Measurements from ENCODE around the gene HELZ.

Gene HELZ

DNA sequence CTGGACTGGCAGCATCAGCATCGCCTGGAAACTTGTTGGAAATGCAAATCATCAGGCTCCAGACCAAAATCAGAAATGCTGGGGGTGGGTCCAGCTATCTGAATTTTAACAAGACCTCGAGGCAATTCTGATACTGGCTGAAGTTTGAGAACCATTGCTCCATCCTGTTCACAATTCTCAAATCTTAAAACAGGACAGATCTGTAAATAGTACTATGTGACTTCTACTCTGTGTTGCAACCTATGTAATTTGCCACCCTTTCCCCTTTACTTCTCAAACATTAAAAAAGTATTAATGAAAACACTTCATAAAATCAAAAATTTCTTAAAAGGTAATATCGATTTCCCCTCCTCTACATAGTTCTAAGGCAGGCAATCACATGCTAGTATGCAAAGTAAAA lies 172.1 kb downstream of the HELZ start:
- no peak for DNase-seq

DNA sequence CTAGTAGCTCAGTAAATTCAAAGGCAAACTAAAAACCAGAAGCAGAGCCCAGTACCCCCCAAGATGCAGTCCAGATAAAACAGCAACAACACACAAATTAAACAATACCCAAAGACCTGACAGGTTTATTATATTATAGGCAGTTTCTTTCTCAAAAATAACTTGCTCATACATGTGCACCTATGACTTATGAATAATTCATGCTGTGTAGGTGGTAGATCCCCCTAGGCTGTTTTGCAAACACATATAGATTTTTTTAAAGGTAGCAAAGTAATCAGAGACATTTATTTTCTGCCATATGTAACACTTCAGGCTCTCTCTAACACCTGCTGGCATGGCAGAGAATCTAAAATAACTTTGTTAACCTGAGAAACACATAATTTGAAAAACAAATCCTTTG lies 173.4 kb downstream of the HELZ start:
- DNase-seq = no peak

DNA sequence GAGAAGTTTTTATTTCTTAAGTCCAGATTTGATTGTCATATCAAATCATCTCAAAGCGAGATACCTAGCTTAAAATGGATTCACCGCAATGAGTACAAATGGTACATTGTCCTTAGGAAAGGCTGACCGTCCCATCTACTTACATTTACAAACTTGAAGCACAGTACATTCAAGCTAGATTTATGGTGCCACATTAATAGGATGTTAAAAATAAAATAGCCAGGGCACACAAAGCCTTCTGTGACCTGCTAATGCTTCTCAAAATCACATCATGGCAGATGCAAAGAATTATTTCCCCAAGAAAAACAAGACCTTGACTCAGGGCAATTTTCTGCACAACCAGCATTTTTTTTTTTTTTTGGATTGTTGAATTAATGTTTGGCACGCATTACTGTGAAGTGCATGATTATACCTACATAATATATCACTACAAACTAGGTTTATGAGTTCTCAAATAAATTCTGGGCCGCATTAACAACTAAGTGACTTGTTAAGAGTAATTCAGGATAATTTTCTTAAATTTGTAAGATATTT lies 175.3 kb downstream of the HELZ start:
- DNase-seq = no peak

DNA sequence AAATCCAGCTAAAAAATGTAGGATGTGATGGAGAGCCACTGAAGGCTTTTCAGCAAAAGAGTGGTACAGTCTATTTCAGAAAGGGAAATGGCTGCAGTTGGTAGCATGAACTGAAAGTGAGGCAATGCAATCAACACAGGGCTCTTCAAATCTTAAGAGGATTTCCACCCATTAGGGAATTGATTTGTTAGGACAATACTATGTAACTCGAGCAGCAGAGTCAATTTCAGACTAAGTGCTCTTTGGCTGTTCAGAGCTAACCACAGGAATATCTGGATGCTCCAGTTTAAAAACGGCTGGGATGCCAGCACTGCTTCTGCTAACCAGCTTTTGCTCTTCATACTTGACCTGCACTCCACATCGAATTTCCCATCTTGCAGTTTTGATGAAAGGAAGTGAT lies 176.0 kb downstream of the HELZ start:
- no peak for DNase-seq

DNA sequence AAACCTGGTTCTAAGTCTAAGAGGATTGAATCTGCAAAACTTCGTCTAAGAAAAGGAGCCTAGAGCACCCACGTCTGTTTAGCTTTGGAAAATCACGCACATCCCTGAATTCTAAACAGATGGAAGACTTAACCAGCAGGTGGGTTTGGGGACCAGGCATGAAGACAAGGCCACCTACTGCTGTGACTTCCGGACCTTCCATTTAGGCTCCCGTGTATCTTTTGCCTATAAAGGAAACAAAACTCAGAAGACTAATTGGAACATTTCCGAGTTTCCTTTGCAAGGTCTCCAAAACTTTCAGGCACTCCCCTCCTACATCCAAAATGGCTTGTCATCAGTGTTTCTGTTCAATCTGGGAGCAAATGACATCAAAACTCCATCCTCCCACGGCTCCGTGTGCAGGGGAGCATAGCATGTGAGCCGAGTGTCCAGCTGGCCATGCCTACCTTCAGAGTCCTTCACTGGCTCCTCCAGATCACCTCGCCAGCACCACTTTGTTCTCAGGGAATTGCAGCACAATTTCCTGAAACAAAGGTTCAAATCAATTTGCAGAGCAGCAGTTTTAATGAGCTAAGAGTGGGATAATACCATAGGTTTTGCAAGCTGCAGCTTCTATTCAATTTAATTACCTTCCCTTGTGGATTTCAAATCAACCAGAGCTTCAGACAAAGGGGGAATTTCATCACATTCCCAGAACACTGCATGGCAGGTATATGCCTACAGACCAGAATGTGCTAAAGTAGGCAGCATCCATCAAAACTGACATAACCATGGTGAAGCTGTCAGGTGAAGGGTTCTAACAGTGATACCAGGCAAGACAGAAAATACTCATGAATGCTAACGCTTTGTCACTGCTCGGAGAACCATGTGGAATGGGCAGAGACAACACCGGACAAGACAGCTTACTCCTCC lies 177.2 kb downstream of the HELZ start:
- DNase-seq = no peak

DNA sequence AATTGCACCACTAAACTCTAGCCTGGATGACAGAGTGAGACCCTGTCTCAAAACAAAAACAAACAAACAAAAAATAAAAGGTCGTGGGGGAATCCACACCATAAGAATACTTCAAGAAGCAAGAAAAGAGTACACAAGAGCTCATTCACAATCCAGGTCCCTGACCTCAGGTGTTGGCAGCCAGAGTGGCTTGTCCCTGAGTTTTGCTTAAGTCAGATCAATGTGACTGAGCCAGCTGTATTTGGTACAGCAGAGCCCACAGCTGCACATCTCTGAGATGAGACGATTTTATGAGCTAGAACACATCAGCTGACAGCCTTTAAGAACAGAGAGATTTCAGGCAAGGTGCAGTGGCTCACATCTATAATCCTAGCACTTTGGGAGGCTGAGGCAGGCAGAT lies 178.3 kb downstream of the HELZ start:
- no peak for DNase-seq

DNA sequence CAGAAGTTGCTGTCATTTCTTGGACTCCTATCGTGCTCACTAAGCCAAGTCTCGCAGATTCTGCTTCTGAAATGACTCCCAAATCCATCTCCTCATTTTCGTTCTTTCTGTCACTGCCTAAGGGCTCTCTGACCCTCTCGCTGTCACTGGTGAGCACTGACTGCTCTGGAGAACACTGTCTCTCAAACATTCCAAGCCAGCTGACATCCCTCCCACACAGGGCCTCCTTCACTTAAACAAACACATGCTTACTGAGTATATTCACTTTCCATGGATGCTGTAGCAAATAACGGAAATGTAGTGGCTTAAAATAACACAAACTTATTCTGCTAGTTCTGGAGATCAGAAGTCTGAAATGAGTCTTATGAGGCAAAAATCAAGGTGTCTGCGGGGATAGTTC lies 181.9 kb downstream of the HELZ start:
- no peak for DNase-seq

DNA sequence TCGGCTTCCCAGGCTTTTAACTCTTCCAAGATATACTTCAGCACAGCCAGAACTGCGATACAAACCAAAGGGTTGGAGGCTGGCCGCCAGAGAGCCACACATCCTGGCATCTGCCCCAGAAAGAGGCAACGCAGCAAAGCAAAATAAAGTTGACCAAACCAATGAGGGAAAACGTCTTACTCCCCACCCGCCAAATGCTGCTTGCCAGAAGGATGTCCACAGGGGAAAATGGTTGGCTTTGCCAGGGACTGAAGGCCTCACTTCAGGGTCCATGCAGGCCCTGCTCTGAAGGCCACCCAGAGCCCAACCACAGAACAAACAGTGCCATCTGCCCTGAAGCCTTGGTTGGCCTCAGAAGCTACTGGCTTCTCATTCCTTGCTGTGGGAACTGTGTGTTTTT lies 185.6 kb downstream of the HELZ start:
- no peak for DNase-seq

DNA sequence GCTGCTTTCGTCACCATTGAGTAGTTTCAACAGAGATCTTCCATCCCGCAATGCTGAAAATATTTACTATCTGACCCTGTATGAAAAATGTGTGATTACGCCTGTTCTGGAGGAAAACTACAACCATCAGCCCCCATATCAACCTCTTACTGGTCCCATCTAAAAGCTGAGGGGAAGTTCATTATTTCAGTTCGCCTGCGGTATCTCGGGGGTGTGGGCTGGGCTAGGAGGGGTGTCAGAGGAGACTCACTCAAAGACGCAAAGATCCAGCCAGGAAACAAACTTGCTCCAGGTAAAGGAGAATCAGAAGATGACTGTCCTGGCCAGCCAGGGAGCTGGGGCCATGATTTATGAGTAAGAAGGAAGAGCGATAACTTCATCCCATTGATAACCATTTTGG lies 187.0 kb downstream of the HELZ start:
- DNase-seq = no peak

DNA sequence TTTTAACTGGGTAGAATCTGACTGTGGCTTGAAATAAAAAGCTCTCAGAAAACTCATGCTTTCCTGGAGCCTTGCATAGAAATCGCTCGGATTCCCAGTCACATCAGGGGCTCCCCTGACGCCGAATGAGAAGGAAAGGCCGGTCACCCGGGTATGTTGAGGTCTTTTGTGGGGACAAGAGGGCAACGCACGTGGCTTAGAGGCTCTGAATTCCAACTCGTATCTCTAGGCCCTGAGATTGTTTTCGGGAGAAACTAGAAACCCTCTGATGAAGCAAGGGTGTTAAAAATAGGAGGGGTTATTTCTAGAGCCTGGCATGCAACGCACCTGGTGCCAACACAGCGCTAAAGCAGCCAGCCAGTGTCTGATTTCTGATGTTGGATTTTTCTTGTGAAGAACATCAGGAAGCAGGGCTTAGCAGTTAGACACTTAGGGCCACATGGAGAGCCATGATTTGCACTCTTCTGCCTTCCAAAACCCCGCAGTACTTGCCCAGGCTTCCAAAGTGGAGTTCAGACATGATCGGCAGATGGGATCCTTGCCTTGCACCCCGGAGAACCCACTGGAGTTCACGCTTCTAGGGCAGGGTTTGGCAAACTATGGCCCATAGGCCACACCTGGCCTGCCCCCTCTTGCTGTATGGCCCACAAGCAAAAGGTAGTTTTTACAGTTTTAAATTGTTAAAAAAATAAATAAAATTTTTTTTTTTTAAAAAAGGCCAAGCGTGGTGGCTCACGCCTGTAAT lies 188.1 kb downstream of the HELZ start:
- DNase-seq = no peak

DNA sequence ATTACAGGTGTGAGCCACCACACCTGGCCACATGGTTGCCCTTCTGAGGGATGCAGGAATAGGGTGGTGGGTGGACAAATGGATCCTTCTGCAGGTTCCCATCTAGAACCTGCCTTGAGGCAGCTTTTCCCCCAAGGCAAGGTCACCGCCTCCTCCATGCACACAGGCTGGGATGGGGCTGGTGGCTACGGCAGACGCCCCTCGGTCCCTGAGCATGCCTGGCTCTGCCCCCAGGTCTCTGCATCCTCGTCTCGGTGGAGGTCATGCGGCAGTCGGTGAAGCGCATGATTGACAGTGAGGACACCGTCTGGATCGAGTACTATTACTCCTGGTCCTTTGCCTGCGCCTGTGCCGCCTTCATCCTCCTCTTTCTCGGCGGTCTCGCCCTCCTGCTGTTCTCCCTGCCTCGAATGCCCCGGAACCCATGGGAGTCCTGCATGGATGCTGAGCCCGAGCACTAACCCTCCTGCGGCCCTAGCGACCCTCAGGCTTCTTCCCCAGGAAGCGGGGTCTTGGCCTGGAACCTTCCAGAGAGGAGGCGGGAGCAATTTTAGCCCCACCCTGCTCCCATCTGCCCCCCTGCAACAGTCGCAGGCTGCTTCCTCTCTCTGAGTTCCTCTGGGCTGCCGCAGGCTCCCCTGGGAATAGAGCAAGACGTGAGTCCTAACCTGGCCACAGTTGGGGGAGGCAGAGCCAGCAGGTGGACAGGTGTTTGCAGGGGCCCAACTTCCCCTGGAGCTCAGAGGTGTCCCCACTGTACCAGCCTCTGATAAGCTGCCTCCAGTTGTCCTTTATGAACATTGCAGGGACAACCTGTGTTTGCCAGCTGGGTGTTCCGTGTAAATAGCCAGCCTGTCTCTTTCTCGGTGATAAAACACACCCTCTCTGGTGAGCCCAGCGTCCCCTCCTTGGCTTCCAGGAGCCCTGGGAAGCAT lies 188.9 kb downstream of the HELZ start:
- no peak for DNase-seq

DNA sequence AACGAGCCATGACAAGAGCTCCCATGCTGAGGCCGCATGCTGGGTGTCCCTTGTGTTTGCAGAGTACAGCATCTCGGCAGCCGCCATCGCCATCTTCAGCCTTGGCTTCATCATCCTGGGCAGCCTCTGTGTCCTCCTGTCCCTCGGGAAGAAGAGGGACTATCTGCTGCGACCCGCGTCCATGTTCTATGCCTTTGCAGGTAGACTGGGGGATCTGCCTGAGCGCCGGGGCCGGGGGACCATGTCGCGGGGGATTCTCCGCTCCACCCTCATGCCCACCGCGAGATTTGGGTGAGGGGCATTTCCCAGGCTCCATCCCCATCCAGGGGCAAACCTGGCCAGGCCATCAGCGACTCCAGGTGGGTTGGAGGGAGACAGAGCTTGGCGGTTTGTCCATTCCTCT lies 190.0 kb downstream of the HELZ start:
- DNase-seq = no peak

DNA sequence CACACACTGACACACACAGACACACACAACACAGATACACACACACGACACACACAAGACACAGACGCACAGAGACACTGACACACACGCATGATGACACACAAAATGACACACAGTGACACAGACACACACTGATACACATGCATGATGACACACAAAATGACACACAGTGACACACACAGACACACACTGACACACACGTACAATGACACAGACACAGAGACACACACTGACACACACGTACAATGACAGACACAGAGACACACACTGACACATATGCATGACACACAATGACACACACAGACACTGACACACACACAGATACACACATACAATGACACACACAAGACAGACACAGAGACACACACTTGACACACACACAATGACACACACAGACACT lies 190.4 kb downstream of the HELZ start:
- no peak for DNase-seq

DNA sequence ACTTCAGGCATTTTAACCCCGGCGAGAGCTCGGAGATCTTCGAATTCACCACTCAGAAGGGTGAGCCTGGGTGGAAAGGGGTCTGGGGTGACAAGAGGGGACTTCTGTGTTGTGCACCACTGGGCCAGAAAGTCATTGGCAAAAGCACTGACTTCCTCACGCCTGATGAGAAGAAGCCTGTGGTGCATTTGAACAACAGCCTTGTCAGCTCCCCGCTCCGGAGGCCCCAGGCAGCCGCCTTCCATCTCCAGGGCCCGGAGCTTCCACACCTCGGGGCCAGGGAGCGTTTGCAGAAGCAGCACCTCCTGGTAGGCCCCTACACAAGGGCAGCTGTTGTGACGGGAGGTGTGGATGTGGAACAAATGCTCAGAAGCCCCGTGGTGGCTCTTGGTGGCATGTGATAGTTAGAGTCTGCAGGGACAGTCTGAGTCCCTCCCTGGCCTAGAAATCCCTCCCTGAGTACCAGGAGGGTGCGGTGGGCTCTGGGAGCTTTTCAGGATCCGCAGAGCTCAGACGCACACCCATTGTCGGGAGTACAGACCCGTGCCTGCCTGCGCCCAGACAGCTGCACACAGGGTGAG lies 190.9 kb downstream of the HELZ start:
- DNase-seq = no peak

DNA sequence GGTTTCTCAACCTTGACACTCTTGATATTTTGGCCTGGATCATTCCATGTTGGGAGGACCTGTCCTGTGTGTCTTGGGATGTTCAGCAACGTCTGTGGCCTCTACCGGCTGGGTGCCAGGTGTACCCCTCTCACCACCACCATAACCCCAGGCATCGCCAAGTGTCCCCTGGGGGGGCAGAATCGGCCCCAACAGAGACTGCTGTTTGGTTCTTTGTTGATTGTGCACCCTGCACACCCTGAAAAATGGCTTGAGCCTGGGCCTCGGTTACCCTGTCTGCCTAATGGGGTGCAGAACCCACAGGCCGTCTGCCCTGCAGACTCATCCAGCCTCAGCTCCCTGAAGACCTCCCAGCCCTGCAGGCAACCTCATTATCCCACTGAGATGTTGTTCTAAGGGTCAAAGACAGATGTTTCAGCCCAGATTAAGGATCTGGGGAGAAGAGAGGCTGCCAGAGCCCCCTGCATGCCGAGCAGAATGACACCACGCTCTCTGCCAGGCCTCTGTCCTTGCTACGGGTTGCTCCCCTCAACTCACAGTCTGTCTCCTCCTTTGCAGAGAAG lies 191.5 kb downstream of the HELZ start:
- no peak for DNase-seq

DNA sequence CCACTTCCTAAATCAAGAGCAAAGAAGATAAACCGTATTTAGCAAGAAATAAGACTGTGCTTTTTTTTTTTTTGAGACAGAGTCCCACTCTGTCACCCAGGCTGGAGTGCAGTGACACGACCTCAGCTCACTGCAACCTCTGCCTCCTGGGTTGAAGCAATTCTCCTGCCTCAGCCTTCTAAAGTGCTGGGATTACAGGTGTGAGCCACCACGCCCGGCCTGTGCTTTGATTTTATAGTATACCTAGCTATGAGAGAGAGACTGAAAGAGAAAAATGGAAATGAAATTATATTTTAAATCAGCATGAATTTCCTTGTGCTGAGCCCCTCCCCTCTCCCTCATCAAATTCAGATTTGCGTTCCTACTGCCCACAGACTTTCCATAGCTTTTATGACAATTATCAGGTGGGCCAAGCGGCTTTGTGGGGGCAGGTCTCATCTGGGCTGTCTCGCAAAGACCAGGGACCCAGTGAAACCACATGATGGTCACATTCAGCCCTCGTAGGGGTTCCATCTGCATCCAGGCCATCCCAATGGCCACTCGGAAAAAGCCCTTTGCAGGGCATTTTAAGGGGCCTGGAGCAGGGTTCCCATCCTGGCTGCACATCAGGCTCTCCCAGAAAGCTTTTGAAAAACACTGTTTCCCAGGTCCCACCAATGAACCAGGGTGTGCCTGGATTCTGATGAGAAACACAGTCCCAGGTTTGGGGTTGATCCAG lies 192.1 kb downstream of the HELZ start:
- DNase-seq = no peak

DNA sequence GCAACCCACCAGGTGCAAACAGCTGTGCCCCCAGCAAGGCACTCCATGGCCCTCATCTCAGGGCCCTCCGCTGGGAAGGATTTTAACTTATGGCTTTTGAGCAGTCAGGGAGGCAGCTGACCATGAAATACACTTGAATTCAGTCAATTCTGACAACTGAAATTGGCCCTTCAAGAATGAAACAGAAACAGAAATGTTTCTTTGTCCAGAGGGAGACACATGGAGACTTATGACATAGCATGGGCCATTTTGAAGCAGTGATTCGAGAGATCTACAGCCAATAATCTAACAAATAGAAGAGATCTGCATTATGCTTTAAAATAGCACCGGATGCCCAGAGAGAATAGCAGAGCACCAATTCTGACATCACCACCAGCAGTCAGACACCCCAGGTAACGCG lies 193.2 kb downstream of the HELZ start:
- no peak for DNase-seq

DNA sequence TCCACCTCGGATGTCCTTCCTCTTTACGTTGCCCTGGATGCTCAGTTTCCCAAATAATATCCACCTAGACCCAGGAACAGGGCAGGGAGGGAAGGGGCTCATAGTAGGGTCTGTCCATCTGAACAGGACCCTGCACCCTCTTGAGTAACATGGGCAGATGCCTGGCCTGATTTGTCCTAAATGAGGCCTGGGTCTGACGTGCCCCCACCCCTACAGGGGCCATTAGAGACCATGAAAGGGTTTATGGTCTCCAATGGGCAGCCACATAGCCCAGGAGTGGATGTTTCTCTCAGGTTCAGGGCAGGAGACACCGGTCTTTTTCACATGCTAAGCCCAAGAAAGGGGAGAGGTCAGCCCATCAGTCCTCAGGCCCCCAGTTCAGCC lies 193.8 kb downstream of the HELZ start:
- DNase-seq = no peak

DNA sequence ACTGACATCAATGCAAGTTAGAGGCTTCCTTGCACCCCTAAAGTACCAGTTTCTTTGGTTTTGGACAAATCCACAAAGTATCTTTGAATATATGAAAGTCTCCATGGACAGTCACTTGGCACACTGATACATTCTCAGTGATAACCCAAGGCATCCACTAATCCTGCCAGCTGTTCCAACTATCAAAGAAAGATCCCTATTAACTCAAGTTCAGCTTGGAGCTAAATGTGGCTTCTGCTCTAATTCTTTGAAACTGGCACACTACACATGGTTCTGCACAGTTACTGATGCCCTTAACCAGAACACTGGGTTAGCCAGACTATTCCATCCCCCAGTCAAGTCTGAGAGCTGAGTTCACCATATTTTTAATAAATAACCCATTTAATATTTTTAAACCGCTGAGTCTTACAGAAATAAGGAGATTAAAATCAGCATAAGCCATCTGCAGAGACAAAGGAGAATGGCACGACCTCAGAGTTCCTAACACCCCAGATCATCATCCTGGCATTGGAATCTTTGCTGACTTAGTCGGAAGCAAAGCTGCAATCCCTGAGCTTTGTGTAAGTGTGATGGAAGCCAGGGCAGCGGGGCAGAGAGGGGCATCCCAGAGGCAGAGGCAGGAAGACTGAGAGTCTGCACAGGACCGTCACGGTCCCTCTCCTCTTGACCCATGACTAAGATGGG lies 194.4 kb downstream of the HELZ start:
- no peak for DNase-seq

DNA sequence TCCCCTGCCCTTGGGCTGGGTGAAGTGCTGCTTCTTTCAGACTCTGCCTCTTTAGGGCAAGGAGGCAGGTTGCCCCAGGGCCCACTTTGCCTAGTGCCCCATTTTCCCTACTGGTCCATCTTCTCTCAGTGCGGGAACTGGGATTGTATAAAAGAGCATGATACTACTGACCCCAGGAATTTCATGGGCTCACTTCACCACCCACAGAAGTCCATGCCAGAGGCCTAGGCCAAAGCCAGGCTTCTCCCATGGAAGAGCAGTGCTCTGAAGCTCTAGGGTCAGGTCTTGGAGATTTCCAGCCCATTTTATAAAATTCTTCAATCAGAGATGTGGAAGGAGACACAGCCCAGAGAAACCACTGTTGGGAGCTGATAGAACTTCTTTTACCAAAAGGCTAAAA lies 194.9 kb downstream of the HELZ start:
- no peak for DNase-seq

Measured in T-helper 1 cell (primary cell).